Testis (tissue), 2 donors: ENCODE results near the gene SLC17A3.

Experiments
- POLR2A ChIP-seq: fragments of 450-650 bp; IDR thresholded peaks from one replicate; pipeline ENCODE4 v1.6.1; 2017; ENCODE audit warnings: antibody characterized with exemption, mild to moderate bottlenecking, moderate library complexity
- TF ChIP-seq, protein P1 (sequence below), 3 experiments: fragments of 450-650 bp in 2 of 3; fragments of 200-600 bp in 1 of 3; sonication (generic) in 1 of 3; IDR thresholded peaks; one replicate each; pipeline ENCODE4 v1.5.1; 2016 to 2019; ENCODE audit warnings: antibody characterized with exemption in 3 of 3, mild to moderate bottlenecking in 2 of 3, moderate library complexity in 1 of 3

DNA sequence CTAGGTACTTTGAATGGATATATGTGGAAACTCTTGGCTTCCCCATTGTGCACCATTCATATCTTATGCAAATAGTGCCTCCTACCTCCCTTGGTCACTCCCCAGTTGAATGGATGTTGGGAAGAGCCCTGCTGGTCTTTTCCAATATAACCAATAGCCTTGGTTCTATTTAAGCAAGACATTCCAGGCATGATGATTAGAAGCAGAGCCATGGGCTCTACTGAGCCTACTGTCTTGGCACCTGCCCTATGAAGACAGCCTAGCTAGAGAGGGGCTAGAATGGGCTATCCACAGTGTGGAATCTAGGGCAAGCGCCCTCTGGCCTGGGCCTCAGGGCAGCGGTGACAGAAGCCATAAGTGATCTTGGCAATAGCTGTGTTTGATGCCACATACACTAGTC, 57.8 kb downstream of the SLC17A3 start:
- TF ChIP-seq, protein P1, sequence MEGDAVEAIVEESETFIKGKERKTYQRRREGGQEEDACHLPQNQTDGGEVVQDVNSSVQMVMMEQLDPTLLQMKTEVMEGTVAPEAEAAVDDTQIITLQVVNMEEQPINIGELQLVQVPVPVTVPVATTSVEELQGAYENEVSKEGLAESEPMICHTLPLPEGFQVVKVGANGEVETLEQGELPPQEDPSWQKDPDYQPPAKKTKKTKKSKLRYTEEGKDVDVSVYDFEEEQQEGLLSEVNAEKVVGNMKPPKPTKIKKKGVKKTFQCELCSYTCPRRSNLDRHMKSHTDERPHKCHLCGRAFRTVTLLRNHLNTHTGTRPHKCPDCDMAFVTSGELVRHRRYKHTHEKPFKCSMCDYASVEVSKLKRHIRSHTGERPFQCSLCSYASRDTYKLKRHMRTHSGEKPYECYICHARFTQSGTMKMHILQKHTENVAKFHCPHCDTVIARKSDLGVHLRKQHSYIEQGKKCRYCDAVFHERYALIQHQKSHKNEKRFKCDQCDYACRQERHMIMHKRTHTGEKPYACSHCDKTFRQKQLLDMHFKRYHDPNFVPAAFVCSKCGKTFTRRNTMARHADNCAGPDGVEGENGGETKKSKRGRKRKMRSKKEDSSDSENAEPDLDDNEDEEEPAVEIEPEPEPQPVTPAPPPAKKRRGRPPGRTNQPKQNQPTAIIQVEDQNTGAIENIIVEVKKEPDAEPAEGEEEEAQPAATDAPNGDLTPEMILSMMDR (IDR thresholded peaks at IDR 0.05), result no peak
- no peak for TF ChIP-seq POLR2A
